D341Med (cell line): Measurements from ENCODE around the gene CD274.
"Not testable (repeated sequence)": the region's sequence is repeated elsewhere in the genome, so short reads cannot be mapped to it uniquely, and the experiment has no call there.

ENCODE experiments used
- DNase-seq: peaks from one replicate; pipeline ENCODE4 v3.0.0; 2012; ENCODE audit warnings: low spot score

The CD274 gene

DNA sequence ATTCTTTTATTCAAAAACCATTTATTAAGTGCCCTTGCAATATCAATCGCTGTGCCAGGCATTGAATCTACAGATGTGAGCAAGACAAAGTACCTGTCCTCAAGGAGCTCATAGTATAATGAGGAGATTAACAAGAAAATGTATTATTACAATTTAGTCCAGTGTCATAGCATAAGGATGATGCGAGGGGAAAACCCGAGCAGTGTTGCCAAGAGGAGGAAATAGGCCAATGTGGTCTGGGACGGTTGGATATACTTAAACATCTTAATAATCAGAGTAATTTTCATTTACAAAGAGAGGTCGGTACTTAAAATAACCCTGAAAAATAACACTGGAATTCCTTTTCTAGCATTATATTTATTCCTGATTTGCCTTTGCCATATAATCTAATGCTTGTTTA lies 18.5 kb downstream of the CD274 start:
- DNase-seq, result no peak

DNA sequence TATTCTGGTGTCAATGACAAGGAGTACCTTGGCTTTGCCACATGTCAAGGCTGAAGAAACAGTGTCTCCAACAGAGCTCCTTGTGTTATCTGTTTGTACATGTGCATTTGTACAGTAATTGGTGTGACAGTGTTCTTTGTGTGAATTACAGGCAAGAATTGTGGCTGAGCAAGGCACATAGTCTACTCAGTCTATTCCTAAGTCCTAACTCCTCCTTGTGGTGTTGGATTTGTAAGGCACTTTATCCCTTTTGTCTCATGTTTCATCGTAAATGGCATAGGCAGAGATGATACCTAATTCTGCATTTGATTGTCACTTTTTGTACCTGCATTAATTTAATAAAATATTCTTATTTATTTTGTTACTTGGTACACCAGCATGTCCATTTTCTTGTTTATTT lies 19.8 kb downstream of the CD274 start:
- DNase-seq, result no peak

DNA sequence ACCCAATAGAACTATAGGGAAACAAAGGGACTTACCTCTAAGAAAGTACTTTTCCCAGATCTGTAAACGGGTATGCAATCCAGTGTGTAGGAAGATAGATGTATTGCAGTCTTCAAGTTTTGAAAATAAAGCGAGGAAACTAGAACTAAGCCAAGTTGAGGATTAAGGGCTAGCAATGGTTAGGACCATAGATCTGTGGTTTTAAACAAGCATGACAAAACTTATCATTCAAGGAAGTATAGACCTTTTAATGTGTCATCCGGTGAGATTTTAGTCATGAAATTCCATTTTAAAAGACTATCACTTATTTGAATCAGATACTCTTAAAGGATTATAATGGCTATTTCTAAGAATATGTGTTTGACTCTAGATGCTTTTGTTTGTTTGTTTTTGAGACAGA lies 20.5 kb downstream of the CD274 start:
- DNase-seq, result no peak

DNA sequence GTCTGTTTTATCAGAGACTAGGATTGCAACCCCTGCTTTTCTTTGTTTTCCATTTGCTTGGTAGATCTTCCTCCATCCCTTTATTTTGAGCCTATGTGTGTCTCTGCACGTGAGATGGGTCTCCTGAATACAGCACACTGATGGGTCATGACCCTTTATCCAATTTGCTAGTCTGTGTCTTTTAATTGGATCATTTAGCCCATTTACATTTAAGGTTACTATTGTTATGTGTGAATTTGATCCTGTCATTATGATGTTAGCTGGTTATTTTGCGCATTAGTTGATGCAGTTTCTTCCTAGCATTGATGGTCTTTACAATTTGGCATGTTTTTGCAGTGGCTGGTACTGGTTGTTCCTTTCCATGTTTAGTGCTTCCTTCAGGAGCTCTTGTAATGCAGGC lies 25.3 kb downstream of the CD274 start:
- DNase-seq, result not testable (repeated sequence)

DNA sequence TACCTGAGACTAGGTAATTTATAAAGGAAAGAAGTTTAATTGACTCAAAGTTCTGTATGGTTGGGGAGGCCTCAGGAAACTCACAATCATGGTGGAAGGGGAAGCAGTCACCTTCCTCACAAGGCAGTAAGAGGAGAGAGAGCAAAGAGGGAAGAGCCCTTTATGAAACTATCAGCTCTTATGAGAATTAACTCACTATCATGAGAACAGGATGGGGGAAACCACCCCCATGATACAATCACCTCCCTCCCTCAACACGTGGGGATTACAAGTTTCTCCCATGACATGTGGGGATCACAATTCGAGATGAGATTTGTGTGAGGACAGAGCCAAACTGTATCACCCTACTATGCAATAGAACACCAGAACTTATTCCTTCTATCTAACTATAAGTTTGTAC lies 27.9 kb downstream of the CD274 start:
- no peak for DNase-seq

DNA sequence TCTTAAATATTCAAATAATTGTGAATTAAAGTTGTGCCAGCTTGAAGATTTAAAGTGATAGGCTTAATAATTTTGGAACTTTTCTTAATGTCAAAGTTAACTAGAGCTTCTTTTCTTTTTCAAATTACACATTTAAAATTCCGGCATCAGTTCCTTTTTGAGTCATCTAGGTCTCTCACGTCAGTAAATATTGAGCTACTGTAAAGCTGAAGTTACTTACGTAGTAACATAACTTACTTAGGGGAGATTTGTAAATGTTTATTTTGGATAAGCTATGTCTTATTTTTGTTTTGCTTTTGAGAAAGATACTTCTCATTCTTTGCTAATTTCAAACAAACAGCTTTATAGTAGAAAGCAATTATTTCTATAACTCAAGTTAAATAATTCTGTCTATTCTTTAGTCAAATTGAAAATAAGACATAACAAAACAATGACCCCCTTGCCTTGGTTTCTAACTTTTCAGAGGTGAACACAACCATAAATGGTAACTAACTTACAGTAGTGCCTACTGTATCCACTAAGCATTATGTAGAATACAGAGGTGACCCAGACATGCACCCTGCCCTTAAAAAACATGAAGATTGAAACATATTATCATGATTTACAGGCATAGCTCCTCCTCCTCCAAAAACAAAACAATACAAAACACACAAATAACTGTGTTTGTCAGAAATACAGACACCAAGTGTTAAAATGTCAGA lies 29.8 kb downstream of the CD274 start:
- DNase-seq, result no peak

DNA sequence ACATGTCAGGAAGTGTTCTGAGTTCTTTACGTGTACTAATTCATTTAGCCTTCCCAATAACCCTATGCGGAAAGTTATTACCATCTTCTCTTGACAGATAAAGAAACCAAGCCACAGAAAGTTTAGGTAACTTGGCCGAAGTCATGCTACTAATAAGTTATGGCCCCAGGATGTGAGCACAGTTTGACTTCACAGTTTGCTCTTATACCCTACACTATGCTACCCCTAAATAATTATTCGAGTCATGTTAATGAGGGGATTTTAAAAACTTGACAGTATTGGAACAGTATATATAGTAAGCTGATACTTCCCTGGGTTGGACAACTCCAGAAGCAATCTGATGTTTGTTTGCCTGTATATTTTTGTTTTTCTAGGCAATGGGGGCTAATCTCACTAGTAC lies 30.6 kb downstream of the CD274 start:
- no peak for DNase-seq

DNA sequence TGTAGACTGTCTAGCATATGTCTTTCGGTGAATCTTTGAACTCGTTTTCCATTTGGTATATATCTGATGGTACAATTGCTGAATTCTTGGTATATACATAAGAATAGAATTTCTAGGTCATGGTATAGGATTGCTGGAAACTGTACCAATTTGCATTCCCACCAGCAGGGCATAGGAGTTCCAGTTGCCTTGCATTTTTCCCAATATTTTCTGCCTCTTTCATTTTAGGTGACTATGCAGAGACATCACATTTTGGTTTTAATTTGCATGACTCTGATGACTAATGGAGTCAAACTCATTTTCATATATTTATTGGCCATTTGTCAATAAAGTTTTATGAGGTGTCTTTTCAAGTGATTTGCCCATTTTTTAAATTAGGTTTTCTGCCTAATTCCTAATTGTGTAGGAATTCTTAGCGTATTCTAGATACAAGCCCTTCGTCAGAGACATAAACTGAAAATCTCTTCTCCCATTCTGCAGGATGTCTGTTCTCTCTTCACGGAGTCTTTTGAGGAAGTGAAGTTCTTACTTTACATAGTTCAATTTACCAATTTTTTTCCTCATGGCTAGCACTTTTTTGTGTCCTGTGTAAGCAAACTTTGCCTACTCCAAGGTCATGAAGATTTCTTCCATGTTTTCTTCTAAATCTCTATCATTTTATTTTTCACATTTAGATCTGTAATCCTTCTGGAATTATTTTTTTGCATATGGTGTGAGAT lies 31.1 kb downstream of the CD274 start:
- DNase-seq, result no peak

DNA sequence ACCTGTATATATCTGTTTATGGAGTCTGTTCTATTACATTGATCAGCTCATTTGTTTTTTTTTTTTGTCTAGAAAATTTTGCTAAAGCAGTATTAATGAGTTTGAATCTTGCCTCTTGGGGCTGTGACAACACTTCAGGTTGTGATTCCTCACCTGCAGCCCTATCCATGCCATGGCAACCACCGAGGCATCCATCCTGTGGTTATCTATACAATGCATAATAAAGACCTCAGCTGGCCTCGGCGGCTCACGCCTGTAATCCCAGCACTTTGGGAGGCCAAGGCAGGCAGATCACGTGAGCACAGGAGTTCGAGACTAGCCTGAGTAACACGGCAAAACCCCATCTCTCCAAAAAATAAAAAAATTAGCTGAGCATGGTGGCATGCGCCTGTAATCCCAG lies 31.9 kb downstream of the CD274 start:
- DNase-seq, result no peak

DNA sequence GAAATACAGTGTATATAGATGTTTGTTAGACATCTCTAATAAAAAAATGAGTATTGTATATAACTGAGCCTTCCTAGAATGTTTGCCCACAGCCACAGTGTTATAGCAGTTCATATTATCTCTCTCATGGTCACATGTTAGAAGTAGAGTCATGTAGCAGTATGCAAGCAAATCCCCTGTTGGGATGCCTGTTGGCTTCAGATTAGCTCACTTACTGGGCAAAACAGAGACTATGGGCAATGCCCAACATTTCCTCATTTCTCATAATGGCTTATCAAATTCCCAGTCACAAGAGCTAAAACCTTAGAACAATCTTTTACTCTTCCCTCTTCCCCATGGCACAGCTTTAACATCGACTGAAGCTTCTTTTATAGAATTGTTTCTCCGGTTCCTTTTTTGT lies 33.0 kb downstream of the CD274 start:
- no peak for DNase-seq

DNA sequence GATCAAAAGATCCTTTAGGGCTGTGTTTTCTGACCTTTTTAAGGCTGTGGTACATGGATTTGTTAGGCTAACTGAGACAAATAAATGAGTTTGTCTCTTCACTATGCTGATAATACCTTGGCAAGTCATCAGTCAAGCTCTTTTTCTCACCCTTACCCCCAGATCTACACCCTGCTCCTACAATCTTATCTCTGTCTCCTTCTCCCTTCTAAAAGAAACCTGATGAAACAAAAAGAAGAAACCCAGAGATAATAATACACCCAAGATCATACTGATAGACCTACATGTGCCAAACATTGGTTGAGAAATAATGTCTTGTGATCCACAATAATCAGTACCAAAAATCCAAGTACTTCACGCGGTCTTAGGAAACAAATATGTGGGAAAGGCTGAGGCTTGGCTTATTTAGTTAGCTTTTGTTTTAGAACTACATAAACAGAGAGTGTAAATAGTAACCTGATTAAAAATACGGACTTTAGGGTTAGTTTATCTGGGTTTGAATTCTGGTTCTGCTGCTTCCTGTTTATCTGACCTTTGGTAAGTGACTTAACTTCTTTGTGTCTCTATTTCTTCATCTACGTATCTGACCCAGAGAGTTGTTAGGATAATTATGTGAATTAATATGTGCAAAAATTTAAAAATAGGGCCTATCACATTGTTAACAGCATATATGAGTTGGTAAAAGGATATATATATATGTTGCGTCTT lies 35.2 kb downstream of the CD274 start:
- DNase-seq, result no peak

DNA sequence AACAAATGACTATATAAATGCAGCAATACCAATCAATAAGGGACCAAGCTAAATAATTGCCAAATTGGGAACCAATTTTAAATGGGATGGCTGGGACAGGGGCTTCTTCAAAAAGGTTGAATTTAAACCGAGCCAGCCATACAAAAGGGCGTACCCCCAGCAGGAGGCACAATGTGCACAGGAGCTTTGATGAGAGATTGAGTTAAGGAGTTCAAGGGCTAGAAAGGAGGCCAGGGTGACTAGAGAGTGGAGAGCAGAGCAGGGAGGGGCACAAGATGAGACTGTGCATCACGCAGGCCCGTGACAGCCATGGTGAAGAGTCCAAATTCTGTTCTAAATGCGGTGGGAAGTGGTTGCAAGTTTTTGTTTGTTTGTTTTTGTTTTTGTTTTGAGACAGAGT lies 36.6 kb downstream of the CD274 start:
- DNase-seq, result no peak

DNA sequence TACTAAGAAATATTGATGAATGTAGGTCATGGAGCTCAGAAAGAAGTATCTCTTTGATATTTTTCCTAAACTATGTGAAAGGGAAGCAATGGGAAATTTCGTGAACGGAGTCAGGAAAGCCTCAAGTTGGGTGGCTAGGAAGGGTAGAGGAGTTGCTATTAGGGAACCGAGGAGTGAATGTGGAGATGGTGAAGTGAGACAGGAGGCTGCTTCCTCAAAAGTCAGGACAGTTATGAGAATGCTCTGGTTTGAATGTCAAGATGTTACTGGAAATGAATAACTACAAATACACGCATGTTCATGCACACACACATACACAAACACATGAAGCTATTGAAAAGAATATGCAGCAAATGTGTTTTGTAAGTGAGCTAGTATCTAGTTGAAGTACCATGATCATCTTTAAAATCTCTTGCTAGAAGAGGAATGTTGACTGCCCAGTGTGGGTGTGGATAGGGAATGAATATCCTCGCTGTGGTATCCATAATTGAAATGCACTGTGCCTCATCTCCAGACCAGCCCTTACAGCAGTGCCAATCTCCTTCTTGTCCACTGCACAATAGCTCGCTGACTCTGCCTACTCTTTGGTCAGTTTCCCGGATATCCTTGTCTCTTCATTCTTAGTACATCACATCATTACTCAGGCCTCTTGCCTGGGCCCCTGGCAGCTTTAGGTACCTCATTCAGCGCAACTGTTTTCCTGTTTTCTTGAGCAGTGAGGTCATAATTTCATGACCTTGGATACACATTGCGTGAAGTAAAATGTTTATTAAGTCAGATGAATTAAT lies 38.1 kb downstream of the CD274 start:
- no peak for DNase-seq

DNA sequence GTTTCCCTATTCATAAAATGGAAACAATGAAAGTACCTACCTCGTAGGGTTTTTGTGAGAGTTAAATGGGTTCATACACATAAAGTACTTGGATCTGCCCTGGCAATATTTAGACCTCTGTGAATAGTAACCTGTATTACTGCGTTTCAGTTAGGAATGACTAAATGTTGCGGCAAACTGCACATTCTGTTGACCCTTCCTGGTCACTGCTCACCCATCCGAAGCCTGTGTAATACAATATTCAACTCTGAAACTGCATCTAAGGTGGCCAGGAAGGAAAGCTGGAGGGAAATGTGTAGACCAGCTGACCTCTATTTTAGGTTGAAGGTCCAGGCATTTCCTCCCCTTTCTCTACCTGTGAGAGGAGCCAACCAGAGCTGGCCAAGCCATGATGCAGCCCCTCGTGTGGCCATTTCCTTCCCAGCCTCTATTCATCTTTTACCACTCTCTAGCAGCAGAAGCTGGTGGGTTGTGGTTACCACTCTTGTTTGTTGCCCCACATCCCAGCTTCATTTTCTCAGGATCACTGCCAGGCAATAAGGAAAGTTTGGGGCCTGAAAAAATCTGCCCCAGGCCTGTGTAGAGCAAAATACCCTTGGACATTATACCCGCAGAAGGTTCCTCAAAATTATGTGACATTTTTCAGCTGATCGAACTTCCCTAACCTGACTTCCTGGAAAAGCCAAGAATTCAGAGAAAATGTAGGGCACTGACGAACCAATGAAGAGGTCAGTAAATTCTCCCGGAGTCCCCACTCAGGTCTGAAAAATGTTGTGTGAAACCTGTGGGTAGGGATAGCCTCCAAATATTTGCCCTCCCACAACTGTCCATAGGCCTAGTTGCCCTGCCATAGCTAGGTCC lies 39.5 kb downstream of the CD274 start:
- DNase-seq, result no peak

DNA sequence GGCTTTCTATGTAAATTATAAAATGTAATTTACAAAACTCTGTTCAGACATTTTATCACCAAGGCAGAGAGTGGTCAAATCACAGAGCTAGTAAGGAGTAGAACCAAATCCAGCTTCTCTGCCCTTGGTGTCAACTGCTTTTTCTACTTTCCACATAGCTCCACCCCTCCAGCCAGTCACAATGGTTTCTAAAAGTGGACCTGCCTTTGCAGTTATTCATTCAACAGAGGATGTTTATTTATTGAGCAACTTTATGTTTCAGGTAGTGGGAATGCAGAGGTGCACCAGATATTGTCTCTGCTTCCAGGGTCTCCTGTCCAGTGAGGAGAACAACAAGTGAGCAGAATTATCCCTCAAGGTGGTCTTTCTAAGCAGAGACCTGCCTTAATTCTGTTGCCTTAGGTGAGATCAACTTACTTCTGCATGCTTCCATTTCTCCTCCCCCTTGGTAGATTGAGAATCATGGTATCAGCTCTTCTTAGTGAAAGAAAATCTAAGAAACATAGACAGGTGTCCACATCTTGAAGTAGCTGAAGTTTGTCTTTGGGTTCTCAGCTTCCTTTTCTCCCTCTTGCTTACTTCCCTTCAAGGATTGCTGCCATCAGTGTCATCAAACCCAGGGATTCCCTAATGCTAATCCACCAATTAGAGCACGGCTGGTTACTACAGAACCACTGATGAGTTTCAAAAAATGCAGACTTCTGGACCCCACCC lies 42.8 kb downstream of the CD274 start:
- no peak for DNase-seq

DNA sequence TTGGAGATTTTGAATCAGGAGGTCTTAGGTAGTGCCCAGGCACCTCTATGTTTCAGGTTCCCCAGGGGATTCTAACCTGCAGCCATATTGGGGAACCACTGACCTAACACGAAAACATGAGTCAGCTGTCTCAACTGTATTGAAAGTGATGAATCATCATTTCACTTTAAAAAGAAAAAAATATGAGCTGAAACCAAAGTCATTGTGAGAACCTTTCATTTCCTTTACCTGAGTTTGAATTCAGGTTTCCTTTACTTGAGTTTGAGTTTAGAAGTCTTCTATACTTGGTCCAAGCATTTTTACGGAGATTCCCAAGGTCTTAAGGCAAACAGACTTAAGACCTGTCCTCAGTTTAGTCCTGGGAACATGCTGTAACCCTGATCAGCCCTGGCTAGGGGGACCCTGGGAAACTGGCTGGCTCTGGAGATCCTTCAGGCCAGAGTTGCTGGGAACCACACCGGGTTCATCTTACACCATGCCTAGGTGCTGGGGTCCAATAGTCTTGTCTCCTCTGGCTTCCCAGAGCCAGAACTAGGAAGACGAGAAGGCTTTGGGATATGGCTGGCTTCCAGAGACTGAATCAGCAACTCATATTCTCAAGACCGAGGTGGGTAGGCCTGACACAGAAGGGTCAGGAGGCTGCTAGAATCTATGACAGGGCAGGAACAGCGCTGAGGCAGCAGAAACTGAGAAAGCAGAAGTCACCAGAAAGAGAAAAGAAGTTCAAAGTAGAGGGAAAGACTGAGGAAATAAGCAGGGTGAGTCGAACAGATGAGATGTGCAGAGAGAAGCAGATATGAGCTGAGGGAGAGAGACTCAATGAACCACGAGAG lies 43.6 kb downstream of the CD274 start:
- no peak for DNase-seq

DNA sequence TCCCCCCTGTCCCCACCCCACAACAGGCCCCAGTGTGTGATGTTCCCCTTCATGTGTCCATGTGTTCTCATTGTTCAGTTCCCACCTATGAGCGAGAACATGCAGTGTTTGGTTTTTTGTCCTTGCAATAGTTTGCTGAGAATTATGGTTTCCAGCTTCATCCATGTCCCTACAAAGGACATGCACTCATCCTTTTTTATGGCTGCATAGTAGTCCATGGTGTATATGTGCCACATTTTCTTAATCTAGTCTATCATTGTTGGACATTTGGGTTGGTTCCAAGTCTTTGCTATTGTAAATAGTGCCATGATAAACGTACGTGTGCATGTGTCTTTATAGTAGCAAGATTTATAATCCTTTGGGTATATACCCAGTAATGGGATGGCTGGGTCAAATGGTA lies 44.4 kb downstream of the CD274 start:
- DNase-seq, result not testable (repeated sequence)

DNA sequence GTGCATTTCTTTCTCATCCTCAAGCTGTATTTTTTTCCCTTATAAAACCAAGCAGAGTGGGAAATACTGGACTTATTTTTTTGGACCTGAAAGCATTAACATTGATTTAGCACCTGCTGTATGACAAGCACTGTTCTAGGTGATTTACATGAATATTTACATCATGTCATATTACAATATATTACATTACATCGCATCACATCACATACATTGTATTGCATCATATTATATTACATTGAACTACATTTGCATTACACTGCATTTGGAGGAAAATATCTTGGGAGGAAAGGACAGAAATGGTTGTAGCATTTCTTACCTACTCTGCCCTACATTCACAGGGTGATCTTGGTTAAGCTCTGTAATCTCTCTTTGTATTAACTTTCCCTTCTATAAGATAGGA lies 48.8 kb downstream of the CD274 start:
- DNase-seq, result no peak

DNA sequence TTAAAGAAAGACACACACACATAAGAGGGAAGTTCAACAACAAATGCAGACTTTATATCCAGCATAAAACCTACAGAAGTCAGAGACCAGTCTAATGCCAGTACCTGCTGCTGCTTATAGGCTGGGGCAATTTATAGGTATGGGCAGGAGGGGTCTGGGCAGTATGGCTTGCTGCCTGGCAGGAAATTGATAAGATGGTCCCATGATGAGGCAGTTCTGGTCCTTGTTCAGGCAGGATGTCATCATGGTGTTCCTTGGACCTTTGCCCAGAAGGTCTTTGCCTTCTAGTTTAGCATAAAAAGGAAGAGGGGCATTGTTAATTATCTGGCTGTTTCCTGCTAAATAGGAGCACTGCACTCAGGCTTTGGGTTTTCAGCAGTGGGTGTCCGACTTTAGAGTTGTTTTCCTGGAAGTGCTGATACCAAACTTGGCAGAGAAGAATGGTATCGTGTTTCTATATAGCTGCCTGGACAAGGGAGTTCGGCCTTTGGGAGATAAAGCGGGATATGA lies 49.6 kb downstream of the CD274 start:
- no peak for DNase-seq
